GM19452 (cell line): ENCODE data around the gene SLC5A9.
"Not testable (repeated sequence)": the region's sequence is repeated elsewhere in the genome, so short reads cannot be mapped to it uniquely, and the experiment has no call there.

Experiments used
- ATAC-seq: cut with Tn5 transposase; IDR thresholded peaks from one replicate; pipeline ENCODE4 v1.9.1; 2021; ENCODE audit not compliant: unreplicated experiment

SLC5A9 gene

GRCh38 chr1:48213462-48213861 lies 9.1 kb upstream of the SLC5A9 start:
- not testable (repeated sequence) for ATAC-seq

- not testable (repeated sequence) for ATAC-seq
Observed at GRCh38 chr1:48214366-48214765, 8.2 kb upstream of the SLC5A9 start.

- no peak for ATAC-seq
Observed at GRCh38 chr1:48214820-48215219, 7.7 kb upstream of the SLC5A9 start.

- no peak for ATAC-seq
Observed at GRCh38 chr1:48215222-48215621, 7.3 kb upstream of the SLC5A9 start.

GRCh38 chr1:48215889-48216288 lies 6.6 kb upstream of the SLC5A9 start:
- ATAC-seq, result no peak

GRCh38 chr1:48216313-48216712 lies 6.2 kb upstream of the SLC5A9 start:
- ATAC-seq, result no peak

GRCh38 chr1:48216941-48217340 lies 5.6 kb upstream of the SLC5A9 start:
- ATAC-seq, result no peak

- ATAC-seq, result no peak
Observed at GRCh38 chr1:48217856-48218255, 4.7 kb upstream of the SLC5A9 start.

GRCh38 chr1:48219803-48220202 lies 2.7 kb upstream of the SLC5A9 start:
- ATAC-seq, result no peak

- ATAC-seq, result no peak
Observed at GRCh38 chr1:48221122-48221521, 1.4 kb upstream of the SLC5A9 start.

- ATAC-seq, result no peak
Observed at GRCh38 chr1:48221657-48222056, 859 bp upstream of the SLC5A9 start.

GRCh38 chr1:48223366-48224240 lies 1.1 kb downstream of the SLC5A9 start:
- ATAC-seq, result no peak

- ATAC-seq, result no peak
Observed at GRCh38 chr1:48224791-48225190, 2.3 kb downstream of the SLC5A9 start.

- ATAC-seq, result no peak
Observed at GRCh38 chr1:48225579-48225978, 3.1 kb downstream of the SLC5A9 start.

- peak; percentile 74 for ATAC-seq
Observed at GRCh38 chr1:48227165-48228013, 4.9 kb downstream of the SLC5A9 start.

GRCh38 chr1:48228156-48228555 lies 5.6 kb downstream of the SLC5A9 start:
- ATAC-seq, result no peak

- no peak for ATAC-seq
Observed at GRCh38 chr1:48229317-48229716, 6.8 kb downstream of the SLC5A9 start.

GRCh38 chr1:48230236-48230635 lies 7.7 kb downstream of the SLC5A9 start:
- no peak for ATAC-seq

GRCh38 chr1:48232722-48233121 lies 10.2 kb downstream of the SLC5A9 start:
- no peak for ATAC-seq

GRCh38 chr1:48233666-48234485 lies 11.4 kb downstream of the SLC5A9 start:
- no peak for ATAC-seq

GRCh38 chr1:48235652-48236051 lies 13.1 kb downstream of the SLC5A9 start:
- no peak for ATAC-seq
